ENCODE results near the gene ABCG8.

Gene ABCG8

DNA sequence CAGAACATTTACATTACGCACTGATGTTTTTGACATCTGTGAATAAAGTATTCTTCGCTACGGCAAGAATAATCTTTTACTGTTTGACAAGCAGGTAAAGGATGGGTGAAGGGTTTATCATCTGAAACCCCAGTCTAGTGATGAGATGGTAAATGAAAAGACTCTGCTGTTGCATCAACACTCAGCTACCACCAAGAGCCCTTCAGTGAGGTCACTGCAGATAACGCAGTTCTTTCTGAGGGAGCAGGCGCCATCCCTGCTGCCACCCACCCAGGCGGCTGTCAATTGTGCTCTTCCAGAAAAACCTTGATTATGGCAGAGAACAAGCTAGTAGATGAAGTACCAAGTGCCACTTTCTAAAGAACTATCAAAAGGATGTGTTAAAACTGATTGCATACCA lies 58.7 kb downstream of the ABCG8 start:
- TF ChIP-seq, protein P1, sequence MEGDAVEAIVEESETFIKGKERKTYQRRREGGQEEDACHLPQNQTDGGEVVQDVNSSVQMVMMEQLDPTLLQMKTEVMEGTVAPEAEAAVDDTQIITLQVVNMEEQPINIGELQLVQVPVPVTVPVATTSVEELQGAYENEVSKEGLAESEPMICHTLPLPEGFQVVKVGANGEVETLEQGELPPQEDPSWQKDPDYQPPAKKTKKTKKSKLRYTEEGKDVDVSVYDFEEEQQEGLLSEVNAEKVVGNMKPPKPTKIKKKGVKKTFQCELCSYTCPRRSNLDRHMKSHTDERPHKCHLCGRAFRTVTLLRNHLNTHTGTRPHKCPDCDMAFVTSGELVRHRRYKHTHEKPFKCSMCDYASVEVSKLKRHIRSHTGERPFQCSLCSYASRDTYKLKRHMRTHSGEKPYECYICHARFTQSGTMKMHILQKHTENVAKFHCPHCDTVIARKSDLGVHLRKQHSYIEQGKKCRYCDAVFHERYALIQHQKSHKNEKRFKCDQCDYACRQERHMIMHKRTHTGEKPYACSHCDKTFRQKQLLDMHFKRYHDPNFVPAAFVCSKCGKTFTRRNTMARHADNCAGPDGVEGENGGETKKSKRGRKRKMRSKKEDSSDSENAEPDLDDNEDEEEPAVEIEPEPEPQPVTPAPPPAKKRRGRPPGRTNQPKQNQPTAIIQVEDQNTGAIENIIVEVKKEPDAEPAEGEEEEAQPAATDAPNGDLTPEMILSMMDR (IDR thresholded peaks at IDR 0.05; ENCODE audit: insufficient read depth, low read length, poor library complexity, severe bottlenecking), result no peak
- H3K4me3 ChIP-seq (replicated peaks; ENCODE audit: low read depth, low read length), result no peak overlapping the region
- DNase-seq (ENCODE audit: extremely low read depth, insufficient read length), result no peak
- no peaks in the 10 kb centered on the region for H3K27me3 ChIP-seq (replicated peaks; ENCODE audit: control insufficient read depth, insufficient read depth, low read length)
- peaks cover 7% of the 10 kb centered on the region for H3K36me3 ChIP-seq (ENCODE audit: control insufficient read depth, insufficient read depth, low read length)

GRCh38 chr2:43898134-43898837 lies 59.5 kb downstream of the ABCG8 start:
- no peaks in the 10 kb centered on the region for H3K27me3 ChIP-seq (replicated peaks; ENCODE audit: control insufficient read depth, insufficient read depth, low read length)
- H3K4me3 ChIP-seq (replicated peaks; ENCODE audit: low read depth, low read length), result no peak overlapping the region
- TF ChIP-seq, protein P1 (IDR thresholded peaks at IDR 0.05; ENCODE audit: insufficient read depth, low read length, poor library complexity, severe bottlenecking), result peak; percentile 8
- DNase-seq (ENCODE audit: extremely low read depth, insufficient read length), result no peak
- peaks cover 7% of the 10 kb centered on the region for H3K36me3 ChIP-seq (ENCODE audit: control insufficient read depth, insufficient read depth, low read length)

DNA sequence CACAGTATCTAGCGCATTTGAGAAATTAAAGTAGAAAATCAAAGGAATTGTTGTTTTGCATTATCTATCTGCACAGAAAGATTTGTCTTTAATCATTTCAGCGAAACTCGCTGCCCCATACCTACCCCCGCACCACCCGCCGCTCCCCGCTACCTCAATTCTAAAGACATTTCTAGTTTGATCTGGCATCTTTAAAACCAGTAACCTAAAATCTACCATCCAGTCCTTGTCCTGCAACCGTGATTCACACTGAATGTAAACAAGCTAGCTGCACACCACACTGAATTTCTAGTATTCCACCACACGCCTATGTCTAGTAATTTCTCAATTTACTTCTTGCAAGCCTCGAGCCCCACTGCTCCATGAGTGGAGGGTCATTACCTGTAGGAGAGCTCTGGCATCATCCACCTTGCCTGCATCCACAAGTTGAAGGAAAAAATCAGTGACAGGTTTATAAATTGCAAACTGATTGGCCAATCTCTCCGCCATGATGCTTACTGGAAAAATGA lies 60.1 kb downstream of the ABCG8 start:
- DNase-seq (ENCODE audit: extremely low read depth, insufficient read length), result no peak
- TF ChIP-seq, protein P1 (IDR thresholded peaks at IDR 0.05; ENCODE audit: insufficient read depth, low read length, poor library complexity, severe bottlenecking), result no peak
- H3K36me3 ChIP-seq (ENCODE audit: control insufficient read depth, insufficient read depth, low read length), result peaks cover 7% of the 10 kb centered on the region
- no peak overlapping the region for H3K4me3 ChIP-seq (replicated peaks; ENCODE audit: low read depth, low read length)
- H3K27me3 ChIP-seq (replicated peaks; ENCODE audit: control insufficient read depth, insufficient read depth, low read length), result no peaks in the 10 kb centered on the region

DNA sequence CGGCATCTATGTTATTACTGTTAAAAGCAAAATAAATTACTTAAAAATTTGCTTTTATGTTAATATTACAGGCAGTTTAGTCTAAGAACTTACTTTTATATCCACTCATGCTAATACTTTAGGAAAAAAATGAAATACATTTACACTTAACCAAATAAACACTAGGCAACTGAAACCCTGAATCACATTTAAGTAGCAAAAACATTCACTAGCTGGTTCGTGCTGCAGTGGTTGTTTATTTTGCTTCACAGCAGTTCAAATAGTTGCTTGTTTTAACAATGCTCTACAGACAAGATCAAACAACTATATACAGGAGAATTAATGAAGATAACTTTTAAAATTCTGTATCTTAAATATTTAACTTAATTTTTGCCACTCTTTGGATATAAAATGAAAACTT lies 60.8 kb downstream of the ABCG8 start:
- H3K27me3 ChIP-seq (replicated peaks; ENCODE audit: control insufficient read depth, insufficient read depth, low read length), result no peaks in the 10 kb centered on the region
- H3K36me3 ChIP-seq (ENCODE audit: control insufficient read depth, insufficient read depth, low read length), result peaks cover 8% of the 10 kb centered on the region
- TF ChIP-seq, protein P1 (IDR thresholded peaks at IDR 0.05; ENCODE audit: insufficient read depth, low read length, poor library complexity, severe bottlenecking), result no peak
- H3K4me3 ChIP-seq (replicated peaks; ENCODE audit: low read depth, low read length), result no peak overlapping the region
- no peak for DNase-seq (ENCODE audit: extremely low read depth, insufficient read length)

DNA sequence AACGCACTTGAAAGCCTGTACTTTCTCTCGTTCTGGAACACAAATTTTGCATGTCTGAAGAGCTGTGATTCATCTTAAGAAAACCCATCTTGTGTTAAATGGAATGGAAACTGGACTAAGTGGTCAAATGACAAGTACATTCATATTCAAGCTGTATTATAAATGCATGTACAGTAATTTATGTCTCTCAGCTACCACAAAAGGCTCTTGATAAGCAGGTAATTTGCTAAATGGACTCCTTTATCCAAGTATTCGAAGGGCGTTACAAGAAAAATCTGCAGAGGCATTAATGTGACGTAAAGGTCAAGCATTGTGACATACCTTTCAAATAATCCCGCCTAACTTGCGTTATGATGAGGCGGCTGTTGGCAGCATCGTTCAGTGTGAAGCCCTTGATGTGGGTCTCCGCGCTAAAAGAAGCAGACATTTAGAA lies 66.6 kb downstream of the ABCG8 start:
- DNase-seq (ENCODE audit: extremely low read depth, insufficient read length), result no peak
- TF ChIP-seq, protein P1 (IDR thresholded peaks at IDR 0.05; ENCODE audit: insufficient read depth, low read length, poor library complexity, severe bottlenecking), result no peak
- Histone ChIP-seq H3K36me3 (ENCODE audit: control insufficient read depth, insufficient read depth, low read length) (peaks cover 5% of the 10 kb centered on the region), H3K27me3 (replicated peaks; ENCODE audit: control insufficient read depth, insufficient read depth, low read length) (no peaks in the 10 kb centered on the region), H3K4me3 (replicated peaks; ENCODE audit: low read depth, low read length) (no peak overlapping the region)
